Ishikawa (cell line): ENCODE measurements around the gene FUCA2.

Source experiments
- EP300 ChIP-seq: IDR thresholded peaks from 2 replicates; pipeline ENCODE4 v1.6.1; 2012; ENCODE audit warnings: borderline replicate concordance
- REST ChIP-seq: IDR thresholded peaks from 2 replicates; pipeline ENCODE4 v1.6.1; 2012; ENCODE audit warnings: low read depth, mild to moderate bottlenecking
- TAF1 ChIP-seq: IDR thresholded peaks from 2 replicates; pipeline ENCODE4 v1.6.1; 2012; ENCODE audit warnings: low read depth, mild to moderate bottlenecking
- YY1 ChIP-seq: IDR thresholded peaks from 2 replicates; pipeline ENCODE4 v1.6.1; 2012; ENCODE audit warnings: low read depth

DNA sequence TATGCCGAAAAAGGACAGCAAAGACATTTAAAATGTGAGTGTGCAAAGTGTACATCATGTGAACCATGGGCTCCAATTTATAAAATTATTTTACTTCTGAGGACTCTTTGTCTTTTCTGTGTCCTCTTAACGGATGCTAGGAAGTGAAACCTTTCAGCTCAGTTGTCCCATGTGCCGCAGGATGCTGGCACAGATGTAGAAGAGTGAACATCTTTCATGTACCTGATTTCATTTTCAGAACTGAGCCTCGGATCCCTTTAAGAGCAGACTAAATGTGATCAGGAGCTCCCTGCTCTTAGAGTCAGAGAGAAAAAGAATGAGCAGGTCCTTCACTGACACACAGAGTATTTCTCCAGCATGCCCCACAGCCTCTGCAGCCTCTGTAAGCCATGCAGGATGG is 27.6 kb upstream of the FUCA2 start:
- TF ChIP-seq YY1 (no peak), TAF1 (no peak), EP300 (no peak), REST (no peak)
